Transverse colon (tissue), 4 donors: ENCODE results near the gene FOXC2.

Source experiments
- CTCF ChIP-seq, 5 experiments: fragments of 200-600 bp in 3 of 5; fragments of 450-650 bp in 2 of 5; sonication (generic) in 3 of 5; IDR thresholded peaks; 1 replicate in 2 of 5; 2 replicates in 3 of 5; pipeline ENCODE4 v1.5.1; 2016 to 2017; ENCODE audit warnings: antibody characterized with exemption in 5 of 5, inconsistent platforms in 3 of 5, mild to moderate bottlenecking in 2 of 5, moderate library complexity in 1 of 5
- EP300 ChIP-seq: sonication (generic); formaldehyde crosslinking; IDR thresholded peaks from one replicate; pipeline ENCODE4 v1.6.1; 2017; ENCODE audit warnings: antibody characterized with exemption, low read depth
- POLR2A ChIP-seq: fragments of 450-650 bp; IDR thresholded peaks from one replicate; pipeline ENCODE4 v1.6.1; 2016; ENCODE audit warnings: antibody characterized with exemption, mild to moderate bottlenecking, moderate library complexity
- POLR2AphosphoS5 ChIP-seq, 3 donors: sonication (generic); formaldehyde crosslinking; IDR thresholded peaks; one replicate each; pipeline ENCODE4 v1.6.1; 2016; ENCODE audit warnings: antibody characterized with exemption in 3 of 3

GRCh38 chr16:86546638-86547013 lies 20.0 kb upstream of the FOXC2 start:
- TF ChIP-seq CTCF (IDR thresholded peaks at IDR 0.05) (no peak), POLR2AphosphoS5 (IDR thresholded peaks at IDR 0.05) (no peak), POLR2A (no peak), EP300 (no peak)
